IMR-90 (cell line): ENCODE measurements around the gene ANKS3. TPM values are rescaled to one million over a fixed set of nuclear protein-coding genes. Genes with fewer than 3 reads are reported as not detected.

ENCODE experiments used
- ATAC-seq: fragments of 200-7000 bp; cut with Tn5 transposase; 2 replicates; pipeline ENCODE4 v1.9.1; 2020; ENCODE audit warnings: low read depth, mild to moderate bottlenecking, moderate library complexity
- BruUV-seq: library from RNA; stranded (reverse); fragments of 400-500 nt; replicated peaks from 2 replicates; lab custom pipeline; 2021; lab: Mats Ljungman, UMichigan
- CTCF ChIA-PET: fragments of 300-600 bp; formaldehyde crosslinking; extraction: SDS; loops from one replicate; lab custom pipeline; 2021; ENCODE audit warnings: antibody characterized with exemption; lab: Yijun Ruan, JAX
- POLR2A ChIA-PET: fragments of 300-600 bp; sonication (Branson Sonifier 250); formaldehyde crosslinking; loops from one replicate; lab custom pipeline; 2022; ENCODE audit warnings: antibody characterized with exemption; ENCODE audit not compliant: unreplicated experiment; lab: Charles Lee
- DNase-seq: peaks from one replicate; pipeline ENCODE4 v3.0.0; 2013
- H2AFZ ChIP-seq: replicated peaks from 2 replicates; pipeline ENCODE3; 2013; ENCODE audit warnings: low read length, mild to moderate bottlenecking; ENCODE audit not compliant: poor library complexity
- H2AK5ac ChIP-seq: 2 replicates; pipeline ENCODE4 v1.6.1; 2013; ENCODE audit warnings: low read depth, low read length, inconsistent platforms
- H2AK9ac ChIP-seq: replicated peaks from 2 replicates; pipeline ENCODE3; 2013; ENCODE audit warnings: mild to moderate bottlenecking, low read depth, low read length, moderate library complexity; ENCODE audit not compliant: poor library complexity
- H2BK120ac ChIP-seq: 2 replicates; pipeline ENCODE4 v1.6.1; 2013; ENCODE audit warnings: low read depth, low read length, inconsistent platforms
- H2BK15ac ChIP-seq: 3 replicates; pipeline ENCODE4 v1.6.1; 2013; ENCODE audit warnings: low read depth, low read length, inconsistent platforms
- H2BK20ac ChIP-seq: 2 replicates; pipeline ENCODE4 v1.6.1; 2013; ENCODE audit warnings: low read depth, mild to moderate bottlenecking, inconsistent platforms, low read length, moderate library complexity
- H2BK5ac ChIP-seq: 2 replicates; pipeline ENCODE4 v1.6.1; 2013; ENCODE audit warnings: mild to moderate bottlenecking, low read depth, low read length, inconsistent platforms; ENCODE audit not compliant: poor library complexity, severe bottlenecking
- H3K14ac ChIP-seq: replicated peaks from 2 replicates; pipeline ENCODE4 v1.6.1; 2013; ENCODE audit warnings: low read depth, low read length, inconsistent platforms
- H3K18ac ChIP-seq: 2 replicates; pipeline ENCODE4 v1.6.1; 2013; ENCODE audit warnings: low read depth, low read length, control low read depth
- H3K23ac ChIP-seq: 2 replicates; pipeline ENCODE4 v1.6.1; 2013; ENCODE audit warnings: low read depth, low read length, inconsistent platforms
- H3K27ac ChIP-seq: 2 replicates; pipeline ENCODE4 v1.5.1; 2013; ENCODE audit warnings: mild to moderate bottlenecking, control low read depth, low read length; ENCODE audit not compliant: insufficient read depth
- H3K27me3 ChIP-seq: 2 replicates; pipeline ENCODE4 v1.6.1; 2013; ENCODE audit warnings: low read length; ENCODE audit not compliant: control insufficient read depth, insufficient read depth
- H3K36me3 ChIP-seq: 2 replicates; pipeline ENCODE4 v1.6.1; 2013; ENCODE audit warnings: low read length, mixed read lengths; ENCODE audit not compliant: control insufficient read depth, insufficient read depth
- H3K4ac ChIP-seq: 2 replicates; pipeline ENCODE4 v1.6.1; 2013; ENCODE audit warnings: low read depth, low read length, inconsistent platforms
- H3K4me1 ChIP-seq: 2 replicates; pipeline ENCODE4 v1.6.1; 2013; ENCODE audit warnings: low read length, mixed read lengths; ENCODE audit not compliant: control insufficient read depth, insufficient read depth
- H3K4me2 ChIP-seq: 2 replicates; pipeline ENCODE4 v1.6.1; 2013; ENCODE audit warnings: low read depth, mild to moderate bottlenecking, control low read depth, low read length, moderate library complexity
- H3K4me3 ChIP-seq: 2 replicates; pipeline ENCODE4 v1.5.1; 2013; ENCODE audit warnings: low read depth, mild to moderate bottlenecking, control low read depth, low read length, moderate library complexity; ENCODE audit not compliant: insufficient read depth
- H3K56ac ChIP-seq: 2 replicates; pipeline ENCODE4 v1.6.1; 2013; ENCODE audit warnings: low read length, inconsistent platforms; ENCODE audit not compliant: insufficient read depth; ENCODE audit errors: extremely low read depth
- H3K79me1 ChIP-seq, 2 experiments: 2 replicates each; pipeline ENCODE4 v1.6.1; 2013; ENCODE audit warnings: low read length in 2 of 2, inconsistent platforms in 1 of 2, low read depth in 1 of 2
- H3K9ac ChIP-seq: 2 replicates; pipeline ENCODE4 v1.6.1; 2013; ENCODE audit warnings: low read depth, low read length, control low read depth
- H3K9me1 ChIP-seq: 2 replicates; pipeline ENCODE4 v1.6.1; 2013; ENCODE audit warnings: low read length, inconsistent platforms; ENCODE audit not compliant: insufficient read depth
- H3K9me3 ChIP-seq: 2 replicates; pipeline ENCODE4 v1.6.1; 2013; ENCODE audit warnings: low read length; ENCODE audit not compliant: control insufficient read depth, insufficient read depth
- H4K20me1 ChIP-seq: 2 replicates; pipeline ENCODE4 v1.6.1; 2013; ENCODE audit warnings: low read length, inconsistent platforms; ENCODE audit not compliant: insufficient read depth
- H4K5ac ChIP-seq: 2 replicates; pipeline ENCODE4 v1.6.1; 2013; ENCODE audit warnings: mild to moderate bottlenecking, low read depth, low read length, control low read depth
- H4K8ac ChIP-seq, 2 experiments: 2 replicates each; pipeline ENCODE4 v1.6.1; 2013; ENCODE audit warnings: low read depth in 2 of 2, low read length in 2 of 2, control low read depth in 1 of 2, inconsistent platforms in 1 of 2
- H4K91ac ChIP-seq: 2 replicates; pipeline ENCODE4 v1.6.1; 2013; ENCODE audit warnings: low read depth, low read length, inconsistent platforms; ENCODE audit not compliant: insufficient read depth
- CEBPB ChIP-seq: IDR thresholded peaks from 2 replicates; pipeline ENCODE4 v1.6.1; 2012; ENCODE audit warnings: low read depth, low read length, improper control_type of control experiment
- CTCF ChIP-seq: conservative IDR thresholded peaks from 2 replicates; pipeline ENCODE4 v1.5.1; 2012; ENCODE audit warnings: mild to moderate bottlenecking, low read depth, low read length, improper control_type of control experiment
- FOS ChIP-seq: fragments of 150-350 bp; IDR thresholded peaks from 2 replicates; pipeline ENCODE4 v1.6.1; 2016; ENCODE audit warnings: low read depth, low read length
- MAFK ChIP-seq: IDR thresholded peaks from 2 replicates; pipeline ENCODE4 v1.6.1; 2012; ENCODE audit warnings: low read depth, low read length, improper control_type of control experiment
- POLR2A ChIP-seq: IDR thresholded peaks from 2 replicates; pipeline ENCODE4 v1.6.1; 2012; ENCODE audit warnings: mild to moderate bottlenecking, low read depth, low read length
- RAD21 ChIP-seq: IDR thresholded peaks from 2 replicates; pipeline ENCODE4 v1.6.1; 2012; ENCODE audit warnings: low read length, improper control_type of control experiment
- RCOR1 ChIP-seq: IDR thresholded peaks from 2 replicates; pipeline ENCODE4 v1.6.1; 2012; ENCODE audit warnings: mild to moderate bottlenecking, low read length, improper control_type of control experiment; ENCODE audit not compliant: insufficient replicate concordance
- RFX5 ChIP-seq: IDR thresholded peaks from 2 replicates; pipeline ENCODE4 v1.8.0; 2012; ENCODE audit warnings: low read depth, mild to moderate bottlenecking, low read length, moderate library complexity
- SMC3 ChIP-seq: fragments of 150-350 bp; IDR thresholded peaks from 2 replicates; pipeline ENCODE4 v1.6.1; 2016; ENCODE audit warnings: low read depth, mild to moderate bottlenecking, antibody characterized with exemption, low read length, moderate library complexity
- USF2 ChIP-seq: fragments of 150-350 bp; IDR thresholded peaks from 2 replicates; pipeline ENCODE4 v1.6.1; 2017; ENCODE audit warnings: mild to moderate bottlenecking, antibody characterized with exemption, low read length, low read depth
- WGBS, 2 experiments: methylation state at CpG; one replicate each; pipeline versions ENCODE4 v1.1.5 to v1.1.7; 2013; ENCODE audit warnings: missing lambda C conversion rate in 2 of 2; ENCODE audit not compliant: insufficient read length in 1 of 2; ENCODE audit errors: extremely low coverage in 2 of 2; 5-methylcytosine and 5-hydroxymethylcytosine counted together
- dilution Hi-C: fragments of 300-500 bp; cut with HindIII; formaldehyde crosslinking; loops from one replicate; pipeline ENCODE4 v1.14.3; 2018; ENCODE audit warnings: low sequenced_read_pairs; ENCODE audit not compliant: unreplicated experiment
- in situ Hi-C: fragments of 300-500 bp; cut with MboI; formaldehyde crosslinking; loops from 3 replicates; pipeline ENCODE4 v1.14.3; 2019; ENCODE audit warnings: low sequenced_read_pairs, inconsistent platforms, mixed read lengths
- intact Hi-C: fragments of 100-400 bp; cut with micrococcal nuclease; formaldehyde crosslinking; loops from 2 replicates; pipeline ENCODE4 v1.10.0; 2022
- polyA plus RNA-seq, 3 experiments: library from polyadenylated mRNA; depleted of rRNA; stranded (reverse); fragments of >200 nt; gene quantifications; 2 replicates each; pipeline ENCODE4 v1.2.3, GENCODE V29; 2012; ENCODE audit warnings: low replicate concordance in 1 of 3
- total RNA-seq: library from RNA; depleted of rRNA; stranded (reverse); fragments of >200 nt; gene quantifications from 2 replicates; pipeline ENCODE4 v1.2.3, GENCODE V29; 2012

The ANKS3 gene
- total and polyA plus RNA-seq, 2 of the 4 experiments (the other 2 are of a cell fraction): 24.4 to 25.0 TPM

- Histone ChIP-seq H4K20me1 (no peaks in the 10 kb centered on the region; the same call in 1 of the 2 replicates), H4K91ac (no peak overlapping the region), H2BK5ac (no peak overlapping the region), H3K4ac (no peak overlapping the region), H2AK5ac (no peak overlapping the region), H3K14ac (no peak overlapping the region), H3K36me3 (peaks cover 70% of the 10 kb centered on the region), H3K4me2 (no peak overlapping the region), H4K8ac (no peak overlapping the region), H3K9me3 (no peaks in the 10 kb centered on the region), H3K23ac (no peak overlapping the region), H2AK9ac (no peak overlapping the region), H3K27ac (no peak overlapping the region), H3K9ac (no peak overlapping the region), H2BK20ac (no peak overlapping the region), H3K4me3 (no peak overlapping the region), H3K4me1 (peaks cover 2% of the 10 kb centered on the region; the same call in 1 of the 2 replicates), H3K9me1 (no peaks in the 10 kb centered on the region), H3K56ac (no peak overlapping the region), H3K18ac (no peak overlapping the region), H4K5ac (no peak overlapping the region), H2BK120ac (no peak overlapping the region), H2AFZ (no peak overlapping the region), H3K27me3 (no peaks in the 10 kb centered on the region), H3K79me1 (peaks cover 2 to 24% of the 10 kb centered on the region in 2 experiments; a peak in 1 of 4 replicates), H2BK15ac (no peak overlapping the region)
- ChIA-PET CTCF (interaction anchor here (1.6 kb wide), 1 partner anchor 12 kb away, joined by 4 read pairs; no protein-coding TSS in a partner anchor), POLR2A (no interaction called here)
- no peak for ATAC-seq
- WGBS, 2 experiments: 90% methylated on average over 20 of the region's 39 CpGs; no CpG with 5 or more reads in 1 of the 2 experiments
- dilution Hi-C loops: no loop called here
- intact Hi-C loops: no loop called here
- in situ Hi-C loops: no loop called here
- DNase-seq: no peak
- no peak for TF ChIP-seq USF2
- TF ChIP-seq SMC3: no peak
- no peak for TF ChIP-seq RAD21
- no peak for TF ChIP-seq MAFK
- no peak for TF ChIP-seq CEBPB
- no peak for TF ChIP-seq FOS
- no peak for TF ChIP-seq RFX5
- TF ChIP-seq CTCF: no peak
- no peak for TF ChIP-seq RCOR1
- no peak for TF ChIP-seq POLR2A
- BruUV-seq: no TSS peak
Observed at GRCh38 chr16:4681471-4682083, 52.5 kb downstream of the ANKS3 start.
